DND-41 (cell line): ENCODE measurements around the gene USP54.

Experiments used
- ATAC-seq: fragments of 200-7000 bp; cut with Tn5 transposase; 3 replicates; pipeline ENCODE4 v1.9.1; 2021; ENCODE audit warnings: low read depth; ENCODE audit not compliant: insufficient read depth
- DNase-seq: peaks from one replicate; pipeline ENCODE4 v3.0.0-alpha.2; 2020
- H2AFZ ChIP-seq: 2 replicates; pipeline ENCODE4 v1.6.0; 2012; ENCODE audit warnings: low read depth, low read length
- H3K27ac ChIP-seq: 2 replicates; pipeline ENCODE4 v1.5.1; 2012; ENCODE audit warnings: low read length, inconsistent platforms
- H3K27me3 ChIP-seq: fragments of 200-600 bp; sonication (generic); 2 replicates; pipeline ENCODE4 v1.6.0; 2012; ENCODE audit warnings: low read length, mild to moderate bottlenecking, inconsistent platforms; ENCODE audit not compliant: insufficient read depth, poor library complexity
- H3K36me3 ChIP-seq: 2 replicates; pipeline ENCODE4 v1.5.1; 2012; ENCODE audit warnings: low read length, inconsistent platforms; ENCODE audit not compliant: insufficient read depth
- H3K4me1 ChIP-seq: 2 replicates; pipeline ENCODE4 v1.5.1; 2012; ENCODE audit warnings: mild to moderate bottlenecking, low read length; ENCODE audit not compliant: insufficient read depth
- H3K4me2 ChIP-seq: 2 replicates; pipeline ENCODE4 v1.6.0; 2012; ENCODE audit warnings: mild to moderate bottlenecking, moderate library complexity, low read length, inconsistent platforms; ENCODE audit not compliant: insufficient read depth
- H3K4me3 ChIP-seq, 2 experiments: fragments of 200-600 bp in 1 of 2; shearing (Covaris generic) in 1 of 2; 2 replicates each; pipeline ENCODE4 v1.5.1; 2012 to 2016; ENCODE audit warnings: inconsistent platforms in 2 of 2, low read length in 2 of 2, mild to moderate bottlenecking in 2 of 2, low read depth in 1 of 2, moderate library complexity in 1 of 2
- H3K79me2 ChIP-seq: 2 replicates; pipeline ENCODE4 v1.6.0; 2012; ENCODE audit warnings: low read length, inconsistent platforms; ENCODE audit not compliant: insufficient read depth
- H3K9ac ChIP-seq: 2 replicates; pipeline ENCODE4 v1.6.0; 2012; ENCODE audit warnings: low read depth, mild to moderate bottlenecking, inconsistent platforms, low read length, moderate library complexity
- H3K9me3 ChIP-seq: 2 replicates; pipeline ENCODE4 v1.5.1; 2012; ENCODE audit warnings: low read length, moderate library complexity, mild to moderate bottlenecking, inconsistent platforms; ENCODE audit not compliant: insufficient read depth, severe bottlenecking
- H4K20me1 ChIP-seq: 2 replicates; pipeline ENCODE4 v1.6.0; 2012; ENCODE audit warnings: low read length; ENCODE audit not compliant: insufficient read depth
- CTCF ChIP-seq: IDR thresholded peaks from 2 replicates; pipeline ENCODE4 v1.5.1; 2012; ENCODE audit warnings: borderline replicate concordance, low read length, moderate library complexity, mild to moderate bottlenecking; ENCODE audit not compliant: poor library complexity, severe bottlenecking; ENCODE audit errors: extremely low read depth
- EZH2 ChIP-seq: IDR thresholded peaks from 3 replicates; pipeline ENCODE4 v1.6.1; 2012; ENCODE audit warnings: borderline replicate concordance, low read depth, mild to moderate bottlenecking, moderate library complexity, low read length, inconsistent platforms; ENCODE audit not compliant: severe bottlenecking

The USP54 gene

GRCh38 chr10:73465978-73466726 is 125.0 kb downstream of the USP54 start:
- H3K27me3 ChIP-seq: no peaks in the 10 kb centered on the region
- H4K20me1 ChIP-seq: no peaks in the 10 kb centered on the region
- no peak overlapping the region for H3K4me3 ChIP-seq
- H3K27ac ChIP-seq: no peak overlapping the region
- H2AFZ ChIP-seq: no peak overlapping the region
- H3K9ac ChIP-seq: no peak overlapping the region
- ATAC-seq (no peak), DNase-seq (no peak)
- no peak overlapping the region for H3K4me2 ChIP-seq
- H3K79me2 ChIP-seq: no peaks in the 10 kb centered on the region
- no peaks in the 10 kb centered on the region for H3K9me3 ChIP-seq
- TF ChIP-seq CTCF (no peak), EZH2 (no peak)
- H3K4me1 ChIP-seq: no peaks in the 10 kb centered on the region
- H3K36me3 ChIP-seq: peaks cover 69% of the 10 kb centered on the region

- no peak for DNase-seq
These were observed 130.2 kb downstream of the USP54 start for GRCh38 chr10:73460897-73461296.

GRCh38 chr10:73459683-73460314 is 131.3 kb downstream of the USP54 start:
- Histone ChIP-seq H3K9ac (no peak overlapping the region), H4K20me1 (no peaks in the 10 kb centered on the region), H3K36me3 (peaks cover 20% of the 10 kb centered on the region), H2AFZ (no peak overlapping the region), H3K4me1 (no peaks in the 10 kb centered on the region), H3K4me2 (no peak overlapping the region), H3K9me3 (no peaks in the 10 kb centered on the region), H3K27ac (no peak overlapping the region), H3K27me3 (no peaks in the 10 kb centered on the region), H3K79me2 (no peaks in the 10 kb centered on the region), H3K4me3 (no peak overlapping the region)
- ATAC-seq (no peak), DNase-seq (no peak)
- TF ChIP-seq CTCF: no peak
- no peak for TF ChIP-seq EZH2

More at GRCh38 chr10:73460897-73461296, 130.2 kb downstream of the USP54 start:
- Histone ChIP-seq H3K27me3 (no peaks in the 10 kb centered on the region), H3K4me3 (no peak overlapping the region), H3K4me2 (no peak overlapping the region), H3K27ac (no peak overlapping the region), H3K9ac (no peak overlapping the region), H3K79me2 (no peaks in the 10 kb centered on the region), H3K9me3 (no peaks in the 10 kb centered on the region), H4K20me1 (no peaks in the 10 kb centered on the region), H2AFZ (no peak overlapping the region), H3K36me3 (peaks cover 31% of the 10 kb centered on the region), H3K4me1 (no peaks in the 10 kb centered on the region)
- ATAC-seq: no peak; the same call in 2 of the 3 replicates
- TF ChIP-seq CTCF (no peak), EZH2 (no peak)
